Activated CD8-positive, alpha-beta memory T cell treated with anti-CD3 and anti-CD28 coated beads for 4 hours (primary cell): ENCODE measurements around the gene POR.

Source experiments
- DNase-seq, 2 donors: peaks; one replicate each; pipeline ENCODE4 v3.0.0-alpha.2; 2020; ENCODE audit warnings: low read depth in 2 of 2

Gene POR

DNA sequence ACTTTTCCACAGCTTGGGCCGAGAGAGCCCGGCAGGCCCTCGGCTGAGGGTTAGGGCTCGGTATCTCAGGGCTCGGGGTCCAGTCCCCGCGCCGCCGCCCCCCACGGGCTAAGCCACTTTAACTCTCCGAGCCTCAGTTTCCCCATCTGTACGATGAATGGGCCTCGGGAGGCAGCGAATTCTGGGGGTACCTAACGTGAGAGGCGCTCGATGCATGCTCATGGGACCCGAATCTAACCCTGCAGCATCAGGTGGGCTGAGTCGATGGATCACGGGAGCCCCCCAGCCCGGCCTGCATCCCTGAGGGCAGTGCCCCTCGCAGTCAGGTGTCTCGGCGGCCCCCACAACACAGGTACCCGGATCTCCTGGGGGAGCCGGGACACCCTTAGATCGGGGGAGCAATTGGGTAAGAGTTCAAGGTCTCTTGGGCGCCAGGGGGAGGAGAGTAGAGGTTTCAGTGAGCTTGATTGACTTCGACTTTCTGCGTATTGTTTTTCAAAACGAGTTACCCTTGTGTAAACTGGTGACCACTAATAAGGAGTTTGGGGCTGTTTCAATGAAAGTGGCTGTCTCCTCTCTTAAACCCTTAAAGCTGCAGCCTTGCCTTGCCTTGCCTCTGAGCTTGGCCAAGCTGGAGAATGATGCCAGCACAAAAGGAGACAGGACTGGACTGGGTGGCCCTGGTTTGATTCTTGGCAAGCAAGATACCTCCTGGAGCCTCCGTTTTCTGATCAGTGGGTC is 631 bp downstream of the POR start:
- no peak for DNase-seq

DNA sequence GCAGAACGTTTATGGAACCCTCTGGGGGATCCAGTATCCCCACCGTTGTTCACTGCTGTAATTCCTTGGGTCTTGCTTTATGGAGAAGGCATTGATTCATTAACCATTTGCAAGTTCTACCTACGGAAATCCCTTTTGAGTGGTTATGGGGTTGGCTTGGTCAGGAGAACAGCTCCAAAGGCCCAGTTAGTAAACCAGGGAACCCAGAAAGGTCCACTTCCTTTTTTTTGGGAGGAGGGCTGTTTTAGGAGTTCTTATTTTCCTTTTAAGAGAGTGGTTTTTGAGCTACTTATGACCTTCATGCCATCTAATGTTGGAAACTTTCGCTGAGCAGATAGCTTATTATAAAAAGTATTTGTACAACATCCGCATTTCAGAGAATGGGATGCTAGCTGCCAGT is 1.3 kb downstream of the POR start:
- DNase-seq, result no peak

DNA sequence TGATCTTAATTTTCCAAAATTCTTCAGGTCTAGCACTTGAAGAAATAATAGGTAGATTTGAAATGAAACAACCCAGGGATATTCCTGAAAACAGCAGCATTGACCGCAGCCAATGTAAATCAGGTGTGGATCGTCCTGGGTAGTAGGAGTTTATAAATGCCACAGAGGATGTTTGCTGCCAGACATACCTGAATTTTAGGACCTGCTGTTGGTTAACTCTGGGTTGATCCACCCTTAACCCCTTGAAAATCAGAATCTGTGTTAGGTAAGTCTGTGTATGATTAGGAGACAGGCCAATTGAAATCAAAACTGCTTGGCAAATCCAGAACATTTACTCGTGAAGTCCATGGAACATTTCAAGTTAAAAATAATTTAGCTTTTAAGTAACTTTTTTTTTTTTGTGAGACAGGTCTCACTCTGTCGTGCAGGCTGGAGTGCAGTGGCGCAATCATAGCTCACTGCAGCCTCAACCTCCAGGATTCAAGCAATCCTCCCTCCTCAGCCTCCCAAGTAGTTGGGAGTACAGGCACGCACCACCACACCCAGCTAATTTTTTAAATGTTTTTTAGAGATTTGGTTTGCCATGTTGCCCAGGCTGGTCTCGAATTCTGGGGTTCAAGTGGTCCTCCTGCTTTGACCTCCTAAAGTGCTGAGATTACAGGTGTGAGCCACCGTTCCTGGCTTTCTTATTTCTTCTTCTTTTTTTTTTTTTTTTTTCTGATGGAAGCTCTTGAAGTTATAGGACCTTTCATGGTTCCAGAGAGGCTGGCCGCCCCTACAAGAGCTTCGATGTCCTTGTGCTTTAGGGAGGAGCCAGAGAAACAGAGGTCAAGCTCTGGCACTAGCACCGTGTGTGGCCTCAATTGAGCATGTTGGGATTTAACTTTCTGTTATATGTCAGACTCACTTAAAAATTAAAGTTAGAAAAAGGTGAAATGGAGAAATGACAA is 2.0 kb downstream of the POR start:
- DNase-seq, result no peak

DNA sequence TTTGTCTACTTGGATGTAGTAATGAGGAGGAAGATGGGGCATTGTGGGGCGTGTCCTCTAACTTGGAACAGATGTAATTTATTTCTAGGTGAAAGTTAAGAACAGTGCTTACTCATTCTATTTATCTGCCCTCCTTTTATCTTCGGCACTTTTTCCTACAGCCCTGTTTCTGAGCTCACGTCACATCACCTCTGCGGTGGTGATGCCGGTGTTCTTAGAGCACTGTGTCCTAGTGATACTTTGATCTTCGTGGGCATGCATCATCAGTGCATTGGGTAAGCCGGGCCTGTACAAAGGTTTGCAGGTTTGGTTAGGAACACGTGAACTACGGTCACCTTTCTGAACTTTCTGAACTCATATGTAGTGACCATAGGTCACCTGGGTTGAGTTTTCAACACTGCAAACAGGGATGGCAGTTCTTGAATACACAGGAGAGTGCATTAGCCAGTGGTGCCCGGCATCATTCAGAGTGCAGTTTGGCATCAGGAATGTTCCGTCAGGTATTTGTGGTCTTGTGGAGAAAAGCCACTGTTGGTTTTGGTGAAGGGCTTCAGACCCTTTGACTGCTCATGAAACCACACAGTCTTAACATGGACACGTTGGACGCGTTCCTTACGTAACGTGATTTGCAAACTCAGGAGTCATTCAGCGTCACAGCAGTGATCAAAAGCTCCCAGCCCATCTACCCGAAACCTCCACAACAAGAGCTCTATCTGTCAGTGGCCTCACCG is 5.6 kb downstream of the POR start:
- DNase-seq, result no peak

DNA sequence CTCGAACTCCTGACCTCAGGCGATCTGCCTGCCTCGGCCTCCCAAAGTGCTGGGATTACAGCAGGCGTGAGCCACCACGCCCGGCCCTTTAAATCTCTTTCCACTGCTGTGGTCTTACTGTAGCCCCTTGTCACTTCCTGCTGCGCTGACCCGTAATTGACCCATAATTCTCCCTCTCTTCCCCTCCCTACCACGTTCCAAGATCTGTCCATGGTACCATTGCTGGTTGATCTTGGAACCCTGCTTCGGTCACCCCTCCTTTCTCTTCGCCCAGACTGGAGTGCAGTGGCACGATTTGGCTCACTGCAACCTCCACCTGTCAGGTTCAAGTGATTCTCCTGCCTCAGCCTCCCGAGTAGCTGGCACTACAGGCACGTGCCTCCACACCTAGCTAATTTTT is 6.5 kb downstream of the POR start:
- no peak for DNase-seq

DNA sequence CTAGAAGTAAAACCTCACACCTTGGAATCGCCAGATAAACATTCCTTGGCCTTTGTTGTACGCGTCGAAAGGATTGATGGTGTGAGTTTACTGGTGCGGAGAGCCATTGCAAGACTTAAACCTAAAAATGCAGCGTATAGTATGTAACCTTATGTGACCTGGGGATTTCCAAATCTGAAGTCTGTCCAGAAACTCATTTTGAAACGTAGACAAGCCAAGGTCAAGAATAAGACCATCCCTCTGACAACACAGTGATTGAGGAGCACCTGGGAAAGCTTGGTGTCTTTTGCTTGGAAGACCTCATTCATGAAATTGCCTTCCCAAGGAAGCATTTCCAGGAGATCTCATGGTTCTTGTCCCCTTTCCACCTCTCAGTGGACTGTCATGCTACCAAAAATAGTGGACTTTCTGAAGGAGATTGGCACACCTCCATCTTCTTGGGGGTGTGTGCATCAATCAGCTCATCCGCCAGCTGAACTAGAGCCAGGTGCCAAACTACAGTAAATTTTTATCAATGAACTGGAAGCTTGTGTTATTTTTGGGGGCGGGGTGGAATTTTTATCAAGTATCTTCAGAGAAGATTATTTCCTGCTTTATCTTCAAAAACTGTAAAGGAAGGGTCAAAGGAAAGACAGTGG is 8.1 kb downstream of the POR start:
- DNase-seq, result no peak

DNA sequence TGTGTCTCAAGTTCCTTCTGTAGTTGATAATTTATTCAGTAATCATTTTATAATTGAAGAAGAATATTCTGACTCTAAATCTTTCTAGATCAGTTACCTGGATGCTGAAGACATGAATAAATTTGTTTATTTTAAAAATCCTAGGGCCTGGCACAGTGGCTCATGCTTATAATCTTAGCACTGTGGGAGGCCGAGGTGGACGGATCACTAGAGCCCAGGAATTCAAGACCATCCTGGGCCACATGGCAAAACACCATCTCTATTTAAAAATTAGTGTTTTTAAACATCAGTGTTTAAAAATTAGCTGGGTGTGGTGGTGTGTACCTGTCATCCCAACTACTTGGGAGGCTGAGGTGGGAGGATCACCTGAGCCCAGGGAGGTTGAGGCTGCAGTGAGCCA is 9.3 kb downstream of the POR start:
- DNase-seq, result no peak

DNA sequence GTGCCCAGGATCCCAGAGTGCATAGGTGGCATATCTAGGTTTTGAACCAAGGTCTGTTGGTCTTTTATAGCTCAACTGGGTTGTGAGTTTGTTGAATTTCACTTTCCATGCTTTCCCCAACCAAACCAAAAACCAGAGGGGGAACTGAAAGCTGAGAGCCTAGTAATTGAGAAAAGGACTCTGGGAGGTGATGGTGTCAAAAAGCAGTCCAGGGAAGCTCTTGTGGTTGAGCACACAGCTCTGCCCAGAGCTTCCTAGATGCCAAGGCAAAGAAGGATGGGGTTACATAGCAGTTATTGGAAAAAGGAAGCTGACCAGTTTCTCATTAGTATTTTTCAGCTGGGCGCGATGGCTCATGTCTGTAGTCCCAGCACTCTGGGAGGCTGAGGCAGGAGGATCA is 9.9 kb downstream of the POR start:
- no peak for DNase-seq

DNA sequence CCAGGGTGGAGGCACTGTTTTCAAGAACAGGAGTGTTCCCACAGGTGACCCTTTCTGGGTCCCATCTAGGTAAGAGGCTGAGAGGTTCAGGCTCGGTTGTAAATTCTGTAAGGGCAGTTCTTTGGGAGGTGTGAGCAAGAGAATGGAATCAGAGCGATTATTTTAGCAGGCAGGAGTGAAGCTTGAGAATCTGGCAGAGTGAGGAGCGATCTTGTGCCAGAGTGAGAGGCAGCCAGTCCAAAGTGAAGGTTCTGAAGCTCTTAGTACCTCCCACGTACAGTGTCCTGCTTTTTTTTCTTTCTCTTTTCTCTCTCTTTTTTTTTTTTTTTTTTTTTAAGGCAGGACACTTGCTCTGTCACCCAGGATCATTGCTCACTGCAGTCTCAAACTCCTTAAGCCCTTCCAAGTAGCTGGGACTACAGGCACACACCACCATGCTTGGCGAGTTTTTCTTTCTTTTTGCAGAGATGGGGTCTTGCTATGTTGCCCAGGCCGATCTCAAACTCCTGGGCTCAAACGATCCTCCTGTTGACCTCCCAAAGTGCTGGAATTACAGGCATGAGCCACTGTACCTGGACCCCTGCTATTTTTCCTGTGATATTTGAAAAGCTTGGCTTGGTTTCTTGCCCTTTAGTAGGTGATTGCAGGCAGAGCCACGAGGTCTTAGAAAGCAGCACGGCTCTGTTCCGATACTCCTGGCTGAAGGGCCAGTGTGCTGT is 10.9 kb downstream of the POR start:
- no peak for DNase-seq

DNA sequence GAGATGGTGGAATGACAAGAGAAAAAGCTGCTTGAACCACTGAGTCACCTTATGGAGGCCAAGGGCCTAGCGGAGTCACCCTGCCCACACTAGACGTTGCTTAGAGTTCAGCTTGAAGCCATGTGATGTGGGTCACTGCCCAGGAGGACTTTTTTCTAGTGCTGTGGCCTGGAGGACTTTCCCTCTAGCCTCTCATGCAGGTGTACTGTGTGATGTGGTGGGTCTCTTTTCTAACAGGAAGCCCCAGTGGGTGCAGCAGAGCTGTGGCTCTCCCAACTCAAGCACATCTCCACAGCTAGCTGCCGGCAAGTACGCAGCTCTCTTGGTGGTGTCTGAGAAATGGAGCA is 13.6 kb downstream of the POR start:
- no peak for DNase-seq

DNA sequence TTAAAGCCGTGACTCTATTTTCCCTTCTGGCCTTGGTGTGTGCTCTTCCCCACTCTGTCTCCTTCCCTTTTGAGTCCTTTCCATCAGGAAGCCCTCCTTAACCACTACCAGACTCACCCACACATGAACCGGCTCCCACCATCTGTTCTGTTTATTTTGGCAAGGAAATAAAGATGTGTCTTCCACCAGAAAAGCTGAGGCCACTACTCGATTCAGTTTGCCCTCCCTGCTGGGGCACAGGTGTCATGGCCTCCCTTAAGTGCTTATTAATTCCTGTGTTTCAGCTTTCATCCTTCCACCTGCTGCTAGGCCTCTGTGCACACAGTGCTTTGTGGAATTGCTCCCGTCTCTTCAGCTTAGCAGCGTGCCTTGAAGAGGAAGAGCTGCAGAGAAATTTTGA is 16.7 kb downstream of the POR start:
- no peak for DNase-seq

DNA sequence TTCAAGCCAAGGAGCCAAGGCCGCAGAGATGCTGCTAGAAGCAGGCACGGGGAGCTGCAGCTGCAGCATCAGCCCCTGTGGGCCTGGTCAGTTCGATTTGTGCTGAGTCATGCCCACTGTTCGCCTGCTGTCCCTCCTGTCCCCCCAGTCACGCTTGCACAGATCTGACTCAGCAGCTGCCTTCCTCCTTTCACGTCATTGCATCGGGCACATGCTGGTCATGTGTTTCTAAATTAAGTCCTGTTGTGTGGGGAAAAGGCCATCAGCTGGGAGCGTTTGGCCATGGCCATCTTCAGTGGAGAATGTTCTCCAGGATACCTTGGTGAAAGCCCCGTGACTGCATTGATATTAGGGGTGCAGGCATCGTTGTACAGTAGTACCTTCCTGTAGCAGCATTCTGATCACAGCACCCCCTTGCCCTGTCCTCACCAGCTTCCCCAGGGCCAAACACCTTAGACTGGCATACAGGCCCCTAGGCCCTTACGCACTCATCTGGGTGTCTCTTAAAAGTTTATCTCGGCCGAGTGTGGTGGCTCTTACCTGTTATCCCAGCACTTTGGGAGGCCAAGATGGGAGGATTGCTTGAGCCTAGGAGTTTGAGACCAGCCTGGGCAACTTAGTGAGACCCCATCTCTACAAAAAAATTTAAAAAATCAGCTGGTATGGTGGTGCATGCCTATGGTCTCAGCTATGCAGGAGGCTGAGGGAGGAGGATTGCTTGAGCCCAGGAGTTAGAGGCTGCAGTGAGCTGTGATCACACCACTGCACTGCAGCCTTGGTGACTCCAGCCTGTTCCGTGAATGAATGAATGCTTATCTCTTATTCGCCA is 23.2 kb downstream of the POR start:
- DNase-seq, result no peak

DNA sequence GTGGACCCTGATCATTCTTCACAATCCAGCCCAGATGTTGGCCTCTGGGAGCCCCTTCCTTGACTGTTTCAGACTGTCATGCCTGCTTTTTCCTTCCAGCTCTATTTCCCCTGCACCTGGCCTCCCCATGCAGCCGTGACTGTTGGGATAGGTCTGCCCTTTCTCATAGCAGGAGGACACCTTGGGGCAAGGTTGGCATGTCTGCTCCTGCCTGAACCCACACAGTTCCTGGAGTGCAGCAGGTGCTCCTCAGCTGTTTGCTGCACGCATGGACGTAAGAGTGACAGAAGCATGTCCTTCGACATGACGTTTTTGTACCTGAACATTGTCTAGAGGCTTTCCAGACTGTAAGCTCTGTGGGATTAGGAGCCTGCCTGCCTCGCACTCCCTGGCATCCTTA is 24.0 kb downstream of the POR start:
- DNase-seq, result no peak

DNA sequence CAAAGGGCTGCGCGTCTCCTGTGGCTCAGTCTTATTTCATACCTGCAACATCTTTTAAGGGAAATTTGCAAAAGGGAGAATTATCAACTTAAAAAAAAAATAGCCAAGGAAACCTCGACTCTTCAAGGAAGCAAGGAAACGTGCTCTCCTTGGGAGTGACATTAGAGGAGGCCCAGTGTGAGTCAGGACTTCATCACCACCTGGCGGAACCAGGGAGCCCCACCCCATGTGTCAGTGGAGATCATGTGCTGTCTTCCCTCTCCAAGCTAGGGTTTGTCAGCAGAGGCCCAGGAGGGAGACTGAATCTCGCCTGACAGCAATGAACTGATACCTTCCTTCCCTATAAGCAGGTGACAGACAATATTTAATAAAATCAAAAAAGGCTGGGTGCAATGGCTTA is 28.9 kb downstream of the POR start:
- DNase-seq, result no peak

DNA sequence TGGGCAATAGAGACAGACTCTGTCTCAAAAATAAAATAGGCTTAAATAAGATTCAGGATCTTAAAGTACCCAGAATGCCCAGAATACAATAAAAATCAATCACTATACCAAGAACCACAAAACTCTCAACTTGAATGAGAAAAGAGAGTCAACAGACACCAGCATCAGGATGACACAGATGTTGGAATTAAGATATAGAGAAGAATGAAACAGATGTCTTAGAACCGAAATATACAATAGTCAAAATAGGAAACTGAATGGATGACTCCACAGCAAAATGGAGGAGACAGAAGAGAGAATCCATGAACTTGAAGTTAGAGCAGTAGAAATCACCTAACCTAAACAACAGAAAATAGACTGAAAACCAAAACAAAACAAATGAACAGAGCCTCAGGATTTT is 29.6 kb downstream of the POR start:
- DNase-seq, result no peak

DNA sequence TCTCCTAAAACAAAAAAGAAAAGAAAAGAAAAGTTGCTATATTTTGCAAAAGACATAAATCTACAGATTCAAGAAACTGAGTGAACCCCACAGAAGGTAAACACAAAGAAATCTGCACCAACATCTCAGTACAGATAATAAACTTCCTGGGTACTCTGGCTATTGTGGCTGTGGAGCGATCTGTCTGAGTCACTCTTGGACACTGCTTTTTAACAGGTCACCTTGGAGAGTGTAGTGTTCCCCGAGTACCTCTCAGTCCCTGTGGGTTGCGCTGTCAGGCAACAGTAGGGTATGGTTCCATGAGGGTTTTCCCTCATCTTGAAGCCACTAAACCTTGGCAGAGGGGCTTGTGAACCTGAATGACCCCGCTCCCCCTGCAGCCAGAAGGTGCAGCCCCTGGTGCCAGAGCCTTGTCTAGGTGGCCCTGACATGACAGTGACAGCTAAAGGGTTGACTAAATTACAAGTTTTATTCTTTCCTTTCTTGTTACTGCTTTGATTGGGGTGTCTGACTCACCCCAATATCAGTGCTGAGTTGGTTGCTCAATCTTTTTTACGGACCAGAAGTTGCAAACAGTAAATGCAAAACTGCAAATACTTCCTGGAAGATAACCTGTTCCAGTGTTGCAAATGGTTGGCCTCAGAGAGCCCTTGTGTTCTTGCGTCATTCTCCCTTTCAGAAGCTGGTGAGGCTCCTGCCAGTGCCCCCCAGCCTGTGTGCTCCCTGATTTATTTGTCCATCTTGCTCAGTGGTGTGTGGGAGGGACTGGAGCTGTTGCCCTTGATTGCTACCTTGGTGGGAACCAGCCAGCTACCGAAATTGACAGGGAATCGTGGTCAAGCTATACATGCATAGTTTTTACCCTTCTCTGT is 30.6 kb downstream of the POR start:
- no peak for DNase-seq

DNA sequence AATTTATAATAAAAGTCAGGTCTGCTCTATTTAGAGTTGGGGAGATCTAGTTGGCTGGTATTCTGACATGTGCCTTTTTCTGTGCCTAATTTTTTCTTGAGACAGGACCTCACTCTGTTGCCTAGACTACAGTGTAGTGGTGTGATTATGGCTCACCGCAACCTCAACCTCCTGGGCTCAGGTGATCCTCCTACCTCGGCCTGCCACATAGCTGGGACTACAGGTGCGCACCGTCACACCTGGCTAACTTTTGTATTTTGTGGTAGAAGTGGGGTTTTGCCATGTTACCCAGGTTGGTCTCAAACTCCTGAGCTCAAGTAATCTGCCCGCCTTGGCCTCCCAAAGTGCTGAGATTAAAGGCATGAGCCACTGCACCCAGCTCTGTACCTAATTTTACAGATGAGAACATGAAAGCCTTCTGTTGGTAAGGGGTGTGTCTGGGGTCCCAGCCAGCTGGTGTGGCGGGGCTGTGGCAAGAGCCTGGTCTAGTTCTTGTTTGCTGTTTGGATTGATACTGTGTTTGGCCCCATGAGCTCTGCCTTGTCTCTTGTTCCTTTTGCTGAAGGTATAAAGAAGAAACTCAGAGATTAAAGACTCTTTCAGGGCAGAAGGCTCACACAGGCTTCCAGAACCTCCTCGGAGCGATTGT is 31.4 kb downstream of the POR start:
- DNase-seq, result no peak

DNA sequence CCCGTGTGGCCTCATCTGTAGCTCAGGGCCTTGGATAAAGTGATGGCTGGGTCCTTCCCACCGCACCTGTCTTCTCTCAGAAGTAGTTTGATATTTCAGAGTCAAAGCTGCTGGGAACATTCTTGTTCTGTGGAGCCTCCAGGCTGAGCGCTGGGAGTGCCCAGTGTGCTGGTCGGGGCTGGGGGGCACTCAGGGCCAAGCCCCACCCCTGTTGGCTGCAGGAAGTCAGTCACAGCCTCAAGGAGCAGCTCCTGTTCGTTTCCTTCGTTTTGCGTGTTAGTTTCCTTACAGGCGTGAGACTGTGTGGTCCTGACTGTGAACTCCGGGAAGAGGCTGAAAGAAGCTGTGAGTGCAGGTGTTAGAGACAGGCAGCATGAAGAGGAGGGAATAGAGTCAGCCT is 33.2 kb downstream of the POR start:
- no peak for DNase-seq

DNA sequence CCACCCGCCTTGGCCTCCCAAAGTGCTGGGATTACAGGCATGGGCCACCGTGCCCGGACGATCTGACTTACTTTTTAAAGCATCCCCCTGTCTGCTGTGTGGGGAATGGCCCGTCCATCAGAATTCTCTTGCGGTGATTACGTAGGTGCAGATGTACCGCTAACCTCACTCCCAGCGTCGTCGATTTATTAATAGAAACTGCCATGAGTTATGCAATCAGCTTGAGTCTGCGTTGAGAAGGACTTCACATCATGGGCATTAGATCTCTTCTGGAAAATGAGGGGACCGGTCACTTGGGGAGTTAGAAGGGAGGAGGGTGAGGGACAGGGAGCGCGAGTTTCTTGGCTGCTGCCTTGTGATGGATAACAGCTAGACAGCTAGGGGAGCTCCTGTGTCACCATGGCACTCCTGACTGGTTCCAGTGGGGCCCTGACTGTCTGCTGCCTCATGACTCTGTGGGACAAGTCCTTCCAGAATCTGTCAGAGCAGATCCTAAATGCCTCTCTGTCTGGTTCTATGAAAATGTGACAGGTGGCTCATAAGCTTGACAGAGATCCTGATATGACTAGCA is 35.2 kb downstream of the POR start:
- no peak for DNase-seq
